Astrocyte (in vitro differentiated cells and primary cell): ENCODE results near the gene GLRA1. TPM values are rescaled to one million over a fixed set of nuclear protein-coding genes. Genes with fewer than 3 reads are reported as not detected.

Source experiments
- DNase-seq: peaks from one replicate; pipeline ENCODE4 v3.0.0-alpha.2; 2010; ENCODE audit warnings: low read depth
- FAIRE-seq: peaks from 2 replicates; lab custom pipeline; 2011; peaks lifted over from hg19 to GRCh38; lab: Jason Lieb, UNC
- H2AFZ ChIP-seq: 2 replicates; pipeline ENCODE4 v1.6.0; 2012; ENCODE audit warnings: low read depth, low read length, inconsistent platforms
- H3K27ac ChIP-seq: 2 replicates; pipeline ENCODE4 v1.5.1; 2011; ENCODE audit warnings: low read depth, low read length, inconsistent platforms
- H3K27me3 ChIP-seq: 2 replicates; pipeline ENCODE4 v1.6.0; 2011; ENCODE audit warnings: low read length, inconsistent platforms; ENCODE audit not compliant: insufficient read depth
- H3K36me3 ChIP-seq: 2 replicates; pipeline ENCODE4 v1.5.1; 2011; ENCODE audit warnings: low read length, inconsistent platforms; ENCODE audit not compliant: insufficient read depth
- H3K4me1 ChIP-seq: 2 replicates; pipeline ENCODE4 v1.5.1; 2011; ENCODE audit warnings: low read length, inconsistent platforms; ENCODE audit not compliant: insufficient read depth
- H3K4me2 ChIP-seq: 2 replicates; pipeline ENCODE4 v1.6.0; 2012; ENCODE audit warnings: low read length, inconsistent platforms
- H3K4me3 ChIP-seq: 2 replicates; pipeline ENCODE4 v1.5.1; 2011; ENCODE audit warnings: low read depth, mild to moderate bottlenecking, low read length, inconsistent platforms; ENCODE audit not compliant: insufficient read depth
- H3K79me2 ChIP-seq: 2 replicates; pipeline ENCODE4 v1.6.0; 2012; ENCODE audit warnings: mild to moderate bottlenecking, low read length, inconsistent platforms; ENCODE audit not compliant: insufficient read depth
- H3K9ac ChIP-seq: 2 replicates; pipeline ENCODE4 v1.6.0; 2012; ENCODE audit warnings: mild to moderate bottlenecking, low read length, inconsistent platforms
- H3K9me3 ChIP-seq: 2 replicates; pipeline ENCODE4 v1.5.1; 2012; ENCODE audit warnings: low read depth, mild to moderate bottlenecking, low read length, inconsistent platforms; ENCODE audit not compliant: insufficient read depth
- H4K20me1 ChIP-seq: 2 replicates; pipeline ENCODE4 v1.6.0; 2012; ENCODE audit warnings: low read length, inconsistent platforms; ENCODE audit not compliant: insufficient read depth
- H3K27ac Mint-ChIP-seq: one replicate; pipeline ENCODE4 v1.8.0; 2021; ENCODE audit warnings: mild to moderate bottlenecking, mixed read lengths; ENCODE audit not compliant: unreplicated experiment
- H3K27me3 Mint-ChIP-seq: one replicate; pipeline ENCODE4 v1.8.0; 2021; ENCODE audit warnings: low read depth, mixed read lengths; ENCODE audit not compliant: unreplicated experiment
- H3K36me3 Mint-ChIP-seq: one replicate; pipeline ENCODE4 v1.8.0; 2021; ENCODE audit warnings: low read depth, mixed read lengths; ENCODE audit not compliant: unreplicated experiment
- H3K4me1 Mint-ChIP-seq: one replicate; pipeline ENCODE4 v1.8.0; 2021; ENCODE audit warnings: low read depth, mixed read lengths; ENCODE audit not compliant: unreplicated experiment
- H3K4me3 Mint-ChIP-seq: one replicate; pipeline ENCODE4 v1.8.0; 2021; ENCODE audit warnings: mild to moderate bottlenecking, moderate library complexity, mixed read lengths; ENCODE audit not compliant: unreplicated experiment
- H3K9me3 Mint-ChIP-seq: one replicate; pipeline ENCODE4 v1.8.0; 2021; ENCODE audit warnings: mild to moderate bottlenecking, mixed read lengths; ENCODE audit not compliant: unreplicated experiment
- CTCF ChIP-seq: IDR thresholded peaks from 2 replicates; pipeline ENCODE4 v1.5.1; 2011; ENCODE audit warnings: low read depth, mild to moderate bottlenecking, inconsistent platforms, low read length, moderate library complexity; ENCODE audit not compliant: insufficient read depth
- EZH2 ChIP-seq: IDR thresholded peaks from 2 replicates; pipeline ENCODE4 v1.6.1; 2012; ENCODE audit warnings: mild to moderate bottlenecking, low read length, inconsistent platforms; ENCODE audit not compliant: insufficient read depth
- total RNA-seq: library from RNA; stranded (reverse); gene quantifications from 2 replicates; pipeline ENCODE4 v1.2.1, GENCODE V29; 2021

GLRA1 gene
- total RNA-seq, 1 donor from 2014 or later: not detected

GRCh38 chr5:151856861-151857260 lies 67.8 kb downstream of the GLRA1 start:
- Histone ChIP-seq H2AFZ (no peak overlapping the region), H4K20me1 (no peaks in the 10 kb centered on the region), H3K9me3 (no peaks in the 10 kb centered on the region), H3K27me3 (no peaks in the 10 kb centered on the region), H3K4me3 (no peak overlapping the region), H3K27ac (no peak overlapping the region), H3K4me2 (no peak overlapping the region), H3K9ac (no peak overlapping the region), H3K36me3 (no peaks in the 10 kb centered on the region), H3K79me2 (no peaks in the 10 kb centered on the region), H3K4me1 (no peaks in the 10 kb centered on the region)
- Mint-ChIP-seq H3K4me1 (no peaks in the 10 kb centered on the region), H3K9me3 (no peaks in the 10 kb centered on the region), H3K4me3 (no peak overlapping the region), H3K27ac (no peak overlapping the region), H3K27me3 (peaks cover 3% of the 10 kb centered on the region), H3K36me3 (no peaks in the 10 kb centered on the region)
- FAIRE-seq (no peak), DNase-seq (no peak)
- no peak for TF ChIP-seq EZH2
- no peak for TF ChIP-seq CTCF

- Histone ChIP-seq H3K27me3 (no peaks in the 10 kb centered on the region), H3K9me3 (no peaks in the 10 kb centered on the region), H2AFZ (no peak overlapping the region), H3K27ac (no peak overlapping the region), H3K4me1 (no peaks in the 10 kb centered on the region), H3K79me2 (no peaks in the 10 kb centered on the region), H3K4me3 (no peak overlapping the region), H4K20me1 (no peaks in the 10 kb centered on the region), H3K36me3 (no peaks in the 10 kb centered on the region), H3K9ac (no peak overlapping the region), H3K4me2 (no peak overlapping the region)
- TF ChIP-seq EZH2: no peak
- TF ChIP-seq CTCF: no peak
- no peaks in the 10 kb centered on the region for H3K36me3 Mint-ChIP-seq
- no peaks in the 10 kb centered on the region for H3K4me1 Mint-ChIP-seq
- no peak overlapping the region for H3K27ac Mint-ChIP-seq
- H3K9me3 Mint-ChIP-seq: no peaks in the 10 kb centered on the region
- H3K27me3 Mint-ChIP-seq: peaks cover 3% of the 10 kb centered on the region
- H3K4me3 Mint-ChIP-seq: no peak overlapping the region
- FAIRE-seq (no peak), DNase-seq (no peak)
These were observed 69.0 kb downstream of the GLRA1 start for GRCh38 chr5:151855701-151856100.

- no peaks in the 10 kb centered on the region for H3K27me3 Mint-ChIP-seq
- no peaks in the 10 kb centered on the region for H3K79me2 ChIP-seq
- no peak for FAIRE-seq
These were observed 76.8 kb downstream of the GLRA1 start for GRCh38 chr5:151847871-151848270.

More at GRCh38 chr5:151847871-151848270, 76.8 kb downstream of the GLRA1 start:
- TF ChIP-seq CTCF (no peak), EZH2 (no peak)
- Mint-ChIP-seq H3K9me3 (no peaks in the 10 kb centered on the region), H3K36me3 (no peaks in the 10 kb centered on the region), H3K4me1 (no peaks in the 10 kb centered on the region), H3K4me3 (no peak overlapping the region), H3K27ac (no peak overlapping the region)
- DNase-seq: no peak
- Histone ChIP-seq H3K27ac (no peak overlapping the region), H3K4me3 (no peak overlapping the region), H2AFZ (no peak overlapping the region), H3K4me1 (no peaks in the 10 kb centered on the region), H3K4me2 (no peak overlapping the region), H3K9ac (no peak overlapping the region), H3K27me3 (no peaks in the 10 kb centered on the region), H3K36me3 (no peaks in the 10 kb centered on the region), H4K20me1 (no peaks in the 10 kb centered on the region), H3K9me3 (no peaks in the 10 kb centered on the region)
